Naive thymus-derived CD4-positive, alpha-beta T cell (primary cell): ENCODE data around the gene CHST3. TPM values are rescaled to one million over a fixed set of nuclear protein-coding genes. Genes with fewer than 3 reads are reported as not detected.

Experiments used
- ATAC-seq: fragments of 150-1000 bp; cut with Tn5 transposase; 2 replicates; pipeline ENCODE4 v1.10.0; 2021; ENCODE audit warnings: mild to moderate bottlenecking, moderate library complexity
- CTCF ChIA-PET: fragments of 350-600 bp; sonication (Branson Sonifier 250); formaldehyde crosslinking; loops from one replicate; lab custom pipeline; 2021; ENCODE audit warnings: antibody characterized with exemption; lab: Charles Lee
- POLR2A ChIA-PET: fragments of 350-600 bp; sonication (Branson Sonifier 250); formaldehyde crosslinking; loops from one replicate; lab custom pipeline; 2021; ENCODE audit warnings: antibody characterized with exemption, inconsistent platforms; lab: Charles Lee
- DNase-seq, 9 donors: peaks; one replicate each; pipeline versions ENCODE4 v3.0.0 to v3.0.0-alpha.2; 2020 to 2022; ENCODE audit warnings: mixed read lengths in 1 of 9
- H3K27ac ChIP-seq: one replicate; pipeline ENCODE4 v1.7.0; 2013; ENCODE audit warnings: mild to moderate bottlenecking, low read depth, low read length, moderate library complexity
- H3K27me3 ChIP-seq, 2 donors: one replicate each; pipeline ENCODE4 v1.7.0; 2013; ENCODE audit warnings: low read length in 2 of 2, mild to moderate bottlenecking in 2 of 2, moderate library complexity in 2 of 2; ENCODE audit not compliant: control insufficient read depth in 2 of 2, insufficient read depth in 2 of 2
- H3K36me3 ChIP-seq, 3 experiments: 1 replicate in 2 of 3; 2 replicates in 1 of 3; pipeline ENCODE4 v1.7.0; 2013; ENCODE audit warnings: low read length in 3 of 3, mild to moderate bottlenecking in 3 of 3, moderate library complexity in 1 of 3; ENCODE audit not compliant: insufficient read depth in 3 of 3, control insufficient read depth in 2 of 3
- H3K4me1 ChIP-seq, 2 donors: one replicate each; pipeline ENCODE4 v1.7.0; 2013; ENCODE audit warnings: low read length in 2 of 2, mild to moderate bottlenecking in 2 of 2, moderate library complexity in 1 of 2; ENCODE audit not compliant: control insufficient read depth in 2 of 2, insufficient read depth in 2 of 2
- H3K4me3 ChIP-seq: 2 replicates; pipeline ENCODE4 v1.7.0; 2013; ENCODE audit warnings: mild to moderate bottlenecking, low read length
- H3K9me3 ChIP-seq, 3 experiments: 1 replicate in 2 of 3; 2 replicates in 1 of 3; pipeline ENCODE4 v1.7.0; 2013; ENCODE audit warnings: low read length in 3 of 3; ENCODE audit not compliant: control insufficient read depth in 2 of 3
- H3K27ac Mint-ChIP-seq, 9 donors: one replicate each; pipeline ENCODE4 v1.8.0; 2020 to 2022; ENCODE audit warnings: mixed read lengths in 9 of 9, mild to moderate bottlenecking in 8 of 9, moderate library complexity in 5 of 9, inconsistent platforms in 2 of 9
- H3K27me3 Mint-ChIP-seq, 5 donors: one replicate each; pipeline ENCODE4 v1.8.0; 2021 to 2022; ENCODE audit warnings: mixed read lengths in 5 of 5, mild to moderate bottlenecking in 1 of 5
- H3K36me3 Mint-ChIP-seq, 5 donors: one replicate each; pipeline ENCODE4 v1.8.0; 2020 to 2022; ENCODE audit warnings: mixed read lengths in 5 of 5, mild to moderate bottlenecking in 3 of 5, inconsistent platforms in 1 of 5
- H3K4me1 Mint-ChIP-seq, 7 donors: one replicate each; pipeline ENCODE4 v1.8.0; 2020 to 2022; ENCODE audit warnings: mixed read lengths in 7 of 7, mild to moderate bottlenecking in 3 of 7, inconsistent platforms in 1 of 7
- H3K4me3 Mint-ChIP-seq, 10 donors: one replicate each; pipeline ENCODE4 v1.8.0; 2020 to 2022; ENCODE audit warnings: mild to moderate bottlenecking in 10 of 10, mixed read lengths in 10 of 10, moderate library complexity in 6 of 10, inconsistent platforms in 2 of 10
- H3K9me3 Mint-ChIP-seq, 11 donors: one replicate each; pipeline ENCODE4 v1.8.0; 2020 to 2022; ENCODE audit warnings: mixed read lengths in 11 of 11, mild to moderate bottlenecking in 4 of 11, inconsistent platforms in 1 of 11, moderate library complexity in 1 of 11
- intact Hi-C, 2 donors: fragments of 100-400 bp; cut with micrococcal nuclease; formaldehyde crosslinking; loops; one replicate each; pipeline ENCODE4 v1.15.1; 2023
- polyA plus RNA-seq, 2 donors: library from polyadenylated mRNA; unstranded; fragments of 300-500 nt; fragmentation: Illumina TruSeq; gene quantifications; one replicate each; pipeline ENCODE4 v1.2.3, GENCODE V29; 2021
- total RNA-seq, 6 experiments: library from RNA in 5 of 6; stranded (reverse) in 5 of 6; gene quantifications; 1 replicate in 5 of 6; 2 replicates in 1 of 6; pipeline ENCODE4 v1.2.3 and lab custom pipeline; 2021 to 2026

CHST3 gene
- total and polyA plus RNA-seq, 7 experiments from 2014 or later: 0.05 TPM; not detected in 6

GRCh38 chr10:71933651-71934050, 30.5 kb upstream of the CHST3 start:
- peak overlapping the region; percentile 62 for H3K27ac ChIP-seq
- DNase-seq: peak in 8 of 9 donors; percentile 61 to 83 (median 75)

GRCh38 chr10:71938211-71938610, 26.0 kb upstream of the CHST3 start:
- intact Hi-C loops: no loop called here
- H3K4me3 ChIP-seq: no peak overlapping the region
- ChIA-PET POLR2A (interaction anchor here (1.0 kb wide), 1 partner anchor 18 kb away, joined by 3 read pairs; no protein-coding TSS in a partner anchor), CTCF (no interaction called here)
- peaks cover 0 to 6% (median 0%) of the 10 kb centered on the region in 5 donors for H3K27me3 Mint-ChIP-seq
- H3K27ac ChIP-seq: no peak overlapping the region
- peaks cover 15 to 70% (median 52%) of the 10 kb centered on the region in 7 donors for H3K4me1 Mint-ChIP-seq
- no peak overlapping the region for H3K27ac Mint-ChIP-seq
- DNase-seq (no peak), ATAC-seq (no peak)
- H3K9me3 ChIP-seq: peaks cover 0 to 1% (median 0%) of the 10 kb centered on the region in 3 experiments
- H3K36me3 Mint-ChIP-seq: peaks cover 4 to 35% (median 17%) of the 10 kb centered on the region in 5 donors
- H3K36me3 ChIP-seq: no peaks in the 10 kb centered on the region
- no peak overlapping the region for H3K4me3 Mint-ChIP-seq
- H3K27me3 ChIP-seq: no peaks in the 10 kb centered on the region
- H3K9me3 Mint-ChIP-seq: peaks cover 0 to 39% (median 12%) of the 10 kb centered on the region in 11 donors
- peaks cover 0 to 15% of the 10 kb centered on the region in 2 donors for H3K4me1 ChIP-seq

More at GRCh38 chr10:71933651-71934050, 30.5 kb upstream of the CHST3 start:
- Mint-ChIP-seq H3K4me3 (peak overlapping the region; percentile 57 to 85 (median 72)), H3K27me3 (peaks cover 0 to 10% (median 0%) of the 10 kb centered on the region in 5 donors), H3K36me3 (peaks cover 0 to 33% (median 10%) of the 10 kb centered on the region in 5 donors), H3K4me1 (peaks cover 14 to 77% (median 53%) of the 10 kb centered on the region in 7 donors), H3K27ac (peak overlapping the region; percentile 71 to 92 (median 88)), H3K9me3 (peaks cover 3 to 28% (median 17%) of the 10 kb centered on the region in 11 donors)
- Histone ChIP-seq H3K9me3 (peaks cover 0 to 6% (median 0%) of the 10 kb centered on the region in 3 experiments), H3K4me3 (no peak overlapping the region), H3K36me3 (no peaks in the 10 kb centered on the region), H3K4me1 (peaks cover 0 to 38% of the 10 kb centered on the region in 2 donors), H3K27me3 (no peaks in the 10 kb centered on the region)
- ChIA-PET POLR2A (interaction anchor here (0.8 to 1.6 kb wide), 5 partner anchors 10 to 1162 kb away, joined by 3 read pairs; no protein-coding TSS in a partner anchor), CTCF (interaction anchor here (0.6 to 1.5 kb wide), 5 partner anchors 30 to 146 kb away, joined by 3 to 8 read pairs (median 5); no protein-coding TSS in a partner anchor)
- intact Hi-C loops: loop anchor here in 1 of 2 donors (1.0 kb wide), 1 partner anchor 37 kb away; no protein-coding TSS in a partner anchor
- peak; percentile 92 for ATAC-seq

DNA sequence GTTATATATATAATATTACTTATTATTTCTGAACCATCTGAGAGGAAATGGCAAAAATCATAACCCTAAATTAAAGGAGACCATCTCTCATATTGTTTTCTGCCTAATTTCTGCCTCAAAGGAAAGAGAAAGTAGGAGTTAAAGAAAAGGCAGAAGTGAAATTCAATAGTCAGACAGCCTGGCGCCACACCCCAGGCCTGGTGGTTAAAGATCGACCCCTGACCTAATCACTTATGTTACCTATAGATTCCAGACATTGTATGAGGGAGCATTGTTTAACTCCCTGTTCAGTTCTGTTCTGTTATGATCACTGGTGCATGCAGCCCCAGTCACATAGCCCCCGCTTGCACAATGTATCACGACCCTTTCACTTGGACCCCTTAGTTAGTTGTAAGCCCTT, 24.9 kb upstream of the CHST3 start:
- H3K27ac Mint-ChIP-seq: no peak overlapping the region
- H3K27me3 Mint-ChIP-seq: peaks cover 0 to 6% (median 0%) of the 10 kb centered on the region in 5 donors
- H3K4me3 ChIP-seq: no peak overlapping the region
- ATAC-seq (no peak), DNase-seq (no peak)
- H3K4me3 Mint-ChIP-seq: no peak overlapping the region
- H3K36me3 Mint-ChIP-seq: peaks cover 0 to 27% (median 9%) of the 10 kb centered on the region in 5 donors
- H3K36me3 ChIP-seq: no peaks in the 10 kb centered on the region
- POLR2A ChIA-PET: no interaction called here
- no peaks in the 10 kb centered on the region for H3K27me3 ChIP-seq
- peaks cover 11 to 60% (median 43%) of the 10 kb centered on the region in 7 donors for H3K4me1 Mint-ChIP-seq
- CTCF ChIA-PET: no interaction called here
- H3K27ac ChIP-seq: no peak overlapping the region
- peaks cover 0 to 5% of the 10 kb centered on the region in 2 donors for H3K4me1 ChIP-seq
- H3K9me3 ChIP-seq: peaks cover 0 to 12% (median 0%) of the 10 kb centered on the region in 3 experiments
- intact Hi-C loops: no loop called here
- peaks cover 0 to 41% (median 11%) of the 10 kb centered on the region in 11 donors for H3K9me3 Mint-ChIP-seq

DNA sequence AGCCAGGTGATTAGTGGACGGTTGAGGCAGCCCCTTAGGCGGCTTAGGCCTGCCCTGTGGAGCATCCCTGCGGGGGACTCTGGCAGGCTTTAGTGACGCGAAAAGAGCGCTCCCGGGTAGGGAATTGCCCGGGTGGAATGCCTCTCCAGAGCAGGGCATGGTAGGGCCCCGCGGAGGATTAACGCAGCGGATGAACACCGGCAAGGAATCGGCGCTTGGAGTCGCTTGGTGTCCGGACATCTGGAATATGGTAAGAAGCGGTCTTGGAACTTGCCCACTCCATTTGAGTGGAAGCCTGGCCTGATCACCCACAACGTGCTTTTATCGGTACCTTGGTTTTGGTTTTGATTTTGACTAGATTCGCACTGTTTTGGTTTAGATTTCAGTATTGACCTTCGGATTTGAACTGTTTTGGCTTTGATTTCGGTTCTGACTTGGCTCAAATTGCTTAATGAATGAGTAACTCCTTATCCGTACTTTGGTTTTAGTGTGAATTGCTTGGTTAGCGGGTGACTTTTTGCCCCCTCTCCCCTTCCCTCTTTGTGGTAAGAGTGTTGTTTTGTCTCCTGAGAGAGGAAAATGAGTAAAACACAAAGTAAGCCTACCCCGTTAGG, 24.2 kb upstream of the CHST3 start:
- Mint-ChIP-seq H3K27ac (peak overlapping the region in 1 of 9 donors; percentile 52), H3K36me3 (peaks cover 0 to 25% (median 9%) of the 10 kb centered on the region in 5 donors), H3K9me3 (peaks cover 0 to 40% (median 13%) of the 10 kb centered on the region in 11 donors), H3K27me3 (peaks cover 0 to 6% (median 0%) of the 10 kb centered on the region in 5 donors), H3K4me3 (peak overlapping the region in 1 of 10 donors; percentile 21), H3K4me1 (peaks cover 8 to 55% (median 37%) of the 10 kb centered on the region in 7 donors)
- POLR2A ChIA-PET: no interaction called here
- no peak for ATAC-seq
- no peaks in the 10 kb centered on the region for H3K27me3 ChIP-seq
- intact Hi-C loops: no loop called here
- H3K4me3 ChIP-seq: no peak overlapping the region
- no peak overlapping the region for H3K27ac ChIP-seq
- H3K9me3 ChIP-seq: peaks cover 0 to 19% (median 0%) of the 10 kb centered on the region in 3 experiments
- no peak for DNase-seq
- no peaks in the 10 kb centered on the region for H3K36me3 ChIP-seq
- peaks cover 0 to under 1% of the 10 kb centered on the region in 2 donors for H3K4me1 ChIP-seq
- CTCF ChIA-PET: no interaction called here

DNA sequence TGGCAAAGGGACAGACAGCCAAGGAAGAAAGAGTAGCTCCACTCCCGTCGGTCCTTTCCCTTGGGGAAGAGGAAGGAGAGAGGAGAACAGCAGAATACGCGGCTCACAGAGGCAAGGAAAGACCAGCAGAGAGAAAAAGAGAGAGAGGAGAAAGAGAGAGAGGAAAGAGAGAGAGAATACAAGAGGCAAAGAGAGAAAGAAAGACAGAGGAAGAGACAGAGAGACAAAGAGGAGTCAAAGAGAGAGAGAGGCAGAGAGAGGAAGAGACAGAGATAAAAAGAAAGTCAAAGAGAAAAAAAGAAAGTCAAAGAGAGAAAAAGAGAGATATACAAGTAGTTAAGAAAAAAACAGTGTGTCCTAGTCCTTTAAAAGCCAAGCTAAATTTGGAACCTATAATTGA, 23.4 kb upstream of the CHST3 start:
- Histone ChIP-seq H3K27me3 (no peaks in the 10 kb centered on the region), H3K27ac (no peak overlapping the region), H3K9me3 (peaks cover 0 to 24% (median 0%) of the 10 kb centered on the region in 3 experiments), H3K36me3 (no peaks in the 10 kb centered on the region), H3K4me1 (no peaks in the 10 kb centered on the region), H3K4me3 (no peak overlapping the region)
- H3K36me3 Mint-ChIP-seq: peaks cover 1 to 24% (median 11%) of the 10 kb centered on the region in 5 donors
- intact Hi-C loops: no loop called here
- ChIA-PET POLR2A (no interaction called here), CTCF (no interaction called here)
- H3K27me3 Mint-ChIP-seq: peaks cover 0 to 6% (median 0%) of the 10 kb centered on the region in 5 donors
- no peak for DNase-seq
- peaks cover 1 to 46% (median 16%) of the 10 kb centered on the region in 11 donors for H3K9me3 Mint-ChIP-seq
- H3K4me3 Mint-ChIP-seq: no peak overlapping the region
- peaks cover 7 to 47% (median 29%) of the 10 kb centered on the region in 7 donors for H3K4me1 Mint-ChIP-seq
- no peak for ATAC-seq
- peak overlapping the region in 1 of 9 donors; percentile 22 for H3K27ac Mint-ChIP-seq

GRCh38 chr10:71941318-71941717, 22.9 kb upstream of the CHST3 start:
- peaks cover 5 to 25% (median 13%) of the 10 kb centered on the region in 5 donors for H3K36me3 Mint-ChIP-seq
- H3K27me3 ChIP-seq: no peaks in the 10 kb centered on the region
- peaks cover 0 to 30% (median 4%) of the 10 kb centered on the region in 3 experiments for H3K9me3 ChIP-seq
- H3K4me3 ChIP-seq: no peak overlapping the region
- H3K36me3 ChIP-seq: no peaks in the 10 kb centered on the region
- CTCF ChIA-PET: no interaction called here
- peaks cover 7 to 41% (median 24%) of the 10 kb centered on the region in 7 donors for H3K4me1 Mint-ChIP-seq
- intact Hi-C loops: no loop called here
- DNase-seq: no peak
- H3K9me3 Mint-ChIP-seq: peaks cover 5 to 52% (median 22%) of the 10 kb centered on the region in 11 donors
- peaks cover 0 to 6% (median 0%) of the 10 kb centered on the region in 5 donors for H3K27me3 Mint-ChIP-seq
- H3K27ac Mint-ChIP-seq: no peak overlapping the region
- no peak overlapping the region for H3K4me3 Mint-ChIP-seq
- POLR2A ChIA-PET: no interaction called here
- ATAC-seq: no peak
- H3K4me1 ChIP-seq: no peaks in the 10 kb centered on the region
- no peak overlapping the region for H3K27ac ChIP-seq
